Measurements from ENCODE around the gene PSMA6. TPM values are rescaled to one million over a fixed set of nuclear protein-coding genes. Genes with fewer than 3 reads are reported as not detected.
A peak's percentile ranks its signal among the peaks of the same experiment; 100 is the strongest.
"Not testable (repeated sequence)": the region's sequence is repeated elsewhere in the genome, so short reads cannot be mapped to it uniquely, and the experiment has no call there.

PSMA6 gene
- total RNA-seq, 1 donor from 2014 or later: 96.6 TPM

- no peaks in the 10 kb centered on the region for H3K27me3 ChIP-seq
- no peaks in the 10 kb centered on the region for H3K9me3 ChIP-seq
- no peak for DNase-seq (ENCODE audit: low spot score in 2 of 2)
- no peak overlapping the region for H3K4me3 ChIP-seq
- H3K4me1 ChIP-seq: peaks cover 11 to 27% of the 10 kb centered on the region in 2 donors
- peak overlapping the region; percentile 95 to 97 for H3K27ac ChIP-seq
- no peak for TF ChIP-seq CTCF (IDR thresholded peaks at IDR 0.05)
- intact Hi-C loops (cut with DNase I): no loop called here
- no peaks in the 10 kb centered on the region for H3K36me3 ChIP-seq
These were observed 51.5 kb downstream of the PSMA6 start for GRCh38 chr14:35343702-35344101.

GRCh38 chr14:35344107-35344807, 52.1 kb downstream of the PSMA6 start:
- Histone ChIP-seq H3K4me1 (peaks cover 11 to 27% of the 10 kb centered on the region in 2 donors), H3K36me3 (no peaks in the 10 kb centered on the region), H3K27me3 (no peaks in the 10 kb centered on the region), H3K27ac (peak overlapping the region; percentile 95 to 97), H3K9me3 (no peaks in the 10 kb centered on the region), H3K4me3 (no peak overlapping the region)
- intact Hi-C loops (cut with DNase I): no loop called here
- DNase-seq (ENCODE audit: low spot score in 2 of 2): no peak
- no peak for TF ChIP-seq CTCF (IDR thresholded peaks at IDR 0.05)

GRCh38 chr14:35346738-35347322, 54.6 kb downstream of the PSMA6 start:
- TF ChIP-seq CTCF (IDR thresholded peaks at IDR 0.05): no peak
- H3K4me3 ChIP-seq: no peak overlapping the region
- intact Hi-C loops (cut with DNase I): no loop called here
- no peak for DNase-seq (ENCODE audit: low spot score in 2 of 2)
- no peaks in the 10 kb centered on the region for H3K36me3 ChIP-seq
- no peak overlapping the region for H3K27ac ChIP-seq
- no peaks in the 10 kb centered on the region for H3K27me3 ChIP-seq
- no peaks in the 10 kb centered on the region for H3K9me3 ChIP-seq
- peaks cover 6 to 15% of the 10 kb centered on the region in 2 donors for H3K4me1 ChIP-seq

GRCh38 chr14:35347323-35348043, 55.3 kb downstream of the PSMA6 start:
- no peak for DNase-seq (ENCODE audit: low spot score in 2 of 2)
- TF ChIP-seq CTCF (IDR thresholded peaks at IDR 0.05): no peak
- Histone ChIP-seq H3K9me3 (no peaks in the 10 kb centered on the region), H3K36me3 (no peaks in the 10 kb centered on the region), H3K27me3 (no peaks in the 10 kb centered on the region), H3K4me1 (peaks cover 5 to 8% of the 10 kb centered on the region in 2 donors), H3K27ac (no peak overlapping the region), H3K4me3 (no peak overlapping the region)
- intact Hi-C loops (cut with DNase I): no loop called here

- H3K9me3 ChIP-seq; intact Hi-C loops (cut with DNase I); H3K36me3 ChIP-seq; H3K4me1 ChIP-seq; H3K27me3 ChIP-seq; DNase-seq (ENCODE audit: low spot score in 2 of 2); H3K27ac ChIP-seq; H3K4me3 ChIP-seq: not testable (repeated sequence)
These were observed 55.8 kb downstream of the PSMA6 start for GRCh38 chr14:35348044-35348380.
